ENCODE measurements around the gene DISP2.

DISP2 gene

GRCh38 chr15:40342416-40343320 is 15.4 kb upstream of the DISP2 start:
- DNase-seq, result peak in 1 of 14 donors; percentile 12

GRCh38 chr15:40343512-40343911 is 14.5 kb upstream of the DISP2 start:
- DNase-seq, result peak in 1 of 14 donors; percentile 32

GRCh38 chr15:40344217-40344616 is 13.8 kb upstream of the DISP2 start:
- DNase-seq, result no peak

- DNase-seq, result peak in 10 of 14 donors; percentile 18 to 76 (median 30)
Observed at GRCh38 chr15:40344631-40345120, 13.3 kb upstream of the DISP2 start.

GRCh38 chr15:40345225-40345866 is 12.7 kb upstream of the DISP2 start:
- DNase-seq, result no peak

GRCh38 chr15:40345867-40346578 is 12.0 kb upstream of the DISP2 start:
- DNase-seq, result no peak

- peak in 1 of 14 donors; percentile 20 for DNase-seq
Observed at GRCh38 chr15:40346579-40347558, 11.2 kb upstream of the DISP2 start.

- DNase-seq, result no peak
Observed at GRCh38 chr15:40347559-40348473, 10.2 kb upstream of the DISP2 start.

- no peak for DNase-seq
Observed at GRCh38 chr15:40348474-40348870, 9.5 kb upstream of the DISP2 start.

- no peak for DNase-seq
Observed at GRCh38 chr15:40349163-40349562, 8.9 kb upstream of the DISP2 start.

GRCh38 chr15:40352281-40352901 is 5.6 kb upstream of the DISP2 start:
- DNase-seq, result no peak

- DNase-seq, result peak in 1 of 14 donors; percentile 75
Observed at GRCh38 chr15:40353697-40354096, 4.3 kb upstream of the DISP2 start.

- peak in 3 of 14 donors; percentile 27 to 96 (median 33) for DNase-seq
Observed at GRCh38 chr15:40354408-40355171, 3.4 kb upstream of the DISP2 start.

GRCh38 chr15:40355976-40356585 is 1.9 kb upstream of the DISP2 start:
- DNase-seq, result no peak

GRCh38 chr15:40357246-40357645 is 773 bp upstream of the DISP2 start:
- peak in 1 of 14 donors; percentile 19 for DNase-seq

GRCh38 chr15:40358471-40359353 is 693 bp downstream of the DISP2 start:
- peak in 2 of 14 donors; percentile 55 to 70 for DNase-seq

- DNase-seq, result no peak
Observed at GRCh38 chr15:40360015-40360414, 2.0 kb downstream of the DISP2 start.

- peak in 1 of 14 donors; percentile 47 for DNase-seq
Observed at GRCh38 chr15:40361640-40362039, 3.6 kb downstream of the DISP2 start.

All from C1 segment of cervical spinal cord (tissue), 14 donors.